SW 1271 (cell line): ENCODE data around the gene VANGL1.

ENCODE experiments used
- DNase-seq, 2 experiments: peaks; one replicate each; lab custom pipeline; 2025; lab: John Stamatoyannopoulos, UW

VANGL1 gene

GRCh38 chr1:115668579-115668978 lies 26.8 kb downstream of the VANGL1 start:
- peak in 1 of 2 experiments; percentile 30 for DNase-seq

GRCh38 chr1:115669002-115669673 lies 27.4 kb downstream of the VANGL1 start:
- DNase-seq: peak; percentile 14 to 65

GRCh38 chr1:115669886-115670285 lies 28.1 kb downstream of the VANGL1 start:
- DNase-seq: no peak

- DNase-seq: no peak
Observed at GRCh38 chr1:115670476-115671175, 28.9 kb downstream of the VANGL1 start.

GRCh38 chr1:115671176-115671934 lies 29.6 kb downstream of the VANGL1 start:
- DNase-seq: no peak

GRCh38 chr1:115672224-115673009 lies 30.6 kb downstream of the VANGL1 start:
- DNase-seq: no peak

GRCh38 chr1:115676498-115677181 lies 34.9 kb downstream of the VANGL1 start:
- DNase-seq: no peak

- DNase-seq: no peak
Observed at GRCh38 chr1:115677182-115677555, 35.4 kb downstream of the VANGL1 start.

- no peak for DNase-seq
Observed at GRCh38 chr1:115677565-115677964, 35.8 kb downstream of the VANGL1 start.

GRCh38 chr1:115678141-115678540 lies 36.4 kb downstream of the VANGL1 start:
- no peak for DNase-seq

- DNase-seq: no peak
Observed at GRCh38 chr1:115679141-115679611, 37.4 kb downstream of the VANGL1 start.

GRCh38 chr1:115680730-115681111 lies 39.0 kb downstream of the VANGL1 start:
- DNase-seq: no peak

- DNase-seq: no peak
Observed at GRCh38 chr1:115682792-115683191, 41.0 kb downstream of the VANGL1 start.

GRCh38 chr1:115685029-115685705 lies 43.4 kb downstream of the VANGL1 start:
- no peak for DNase-seq

- DNase-seq: no peak
Observed at GRCh38 chr1:115687744-115688143, 46.0 kb downstream of the VANGL1 start.

- DNase-seq: no peak
Observed at GRCh38 chr1:115690972-115691371, 49.2 kb downstream of the VANGL1 start.

- DNase-seq: no peak
Observed at GRCh38 chr1:115692224-115692623, 50.5 kb downstream of the VANGL1 start.

GRCh38 chr1:115694805-115695204 lies 53.0 kb downstream of the VANGL1 start:
- DNase-seq: no peak

- no peak for DNase-seq
Observed at GRCh38 chr1:115697619-115698018, 55.8 kb downstream of the VANGL1 start.

- no peak for DNase-seq
Observed at GRCh38 chr1:115701090-115701489, 59.3 kb downstream of the VANGL1 start.

GRCh38 chr1:115702959-115703358 lies 61.2 kb downstream of the VANGL1 start:
- no peak for DNase-seq
